GM15510 (cell line): Measurements from ENCODE around the gene NOC2L.

Source experiments
- POLR2A ChIP-seq: IDR thresholded peaks from 3 replicates; pipeline ENCODE4 v1.6.1; 2011; ENCODE audit warnings: borderline replicate concordance; ENCODE audit not compliant: insufficient read length; ENCODE audit errors: extremely low read depth

Gene NOC2L

DNA sequence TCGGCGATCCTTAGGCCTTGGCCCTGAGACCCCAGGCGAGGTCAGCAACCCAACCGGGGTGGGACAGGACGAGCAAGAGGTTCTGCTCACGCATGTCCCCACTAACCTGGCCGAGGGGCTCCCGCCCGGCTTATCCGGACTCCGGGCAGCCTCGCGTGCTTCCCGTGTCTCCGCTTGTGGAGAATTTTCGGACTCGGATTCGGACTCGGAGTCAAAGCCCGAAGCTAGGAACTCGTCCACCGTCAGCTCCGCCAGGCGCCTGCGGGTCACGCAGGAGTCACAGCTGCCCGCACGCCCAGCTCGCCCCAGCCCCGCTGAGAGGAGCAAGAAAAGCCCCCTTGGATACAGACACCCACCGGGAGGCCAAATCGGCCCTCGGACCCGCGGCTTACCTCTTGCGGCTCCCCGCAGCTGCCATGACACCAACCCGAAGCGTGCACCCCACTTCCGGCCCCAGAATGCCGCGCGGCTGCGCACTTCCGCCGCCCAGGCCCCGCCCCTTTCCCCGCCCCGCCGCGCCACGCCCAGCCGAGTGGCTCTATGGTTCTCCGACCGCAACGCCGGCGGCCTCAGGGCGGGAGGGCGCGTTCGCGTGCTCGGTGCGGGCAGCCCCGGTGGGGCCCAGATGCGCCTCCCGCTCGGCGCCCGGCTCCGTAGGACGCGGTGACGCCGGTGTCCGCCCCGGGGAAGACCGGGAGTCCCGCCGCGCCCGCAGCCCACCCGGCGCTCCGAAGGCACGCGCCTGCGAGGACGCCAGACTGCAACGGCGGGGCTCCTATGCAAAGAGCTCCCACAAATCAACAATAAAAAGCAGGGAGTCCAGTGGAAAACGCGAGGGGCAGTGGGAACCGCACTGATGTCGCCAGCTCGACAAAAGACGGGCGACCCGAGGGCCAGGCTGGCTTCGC, at the start of gene NOC2L:
NOC2L (minus strand) TSS at position 434 of the 908 bp plus-strand sequence; CDS start at position 418, 16 bp downstream.
- TF ChIP-seq POLR2A, result peak; percentile 78

DNA sequence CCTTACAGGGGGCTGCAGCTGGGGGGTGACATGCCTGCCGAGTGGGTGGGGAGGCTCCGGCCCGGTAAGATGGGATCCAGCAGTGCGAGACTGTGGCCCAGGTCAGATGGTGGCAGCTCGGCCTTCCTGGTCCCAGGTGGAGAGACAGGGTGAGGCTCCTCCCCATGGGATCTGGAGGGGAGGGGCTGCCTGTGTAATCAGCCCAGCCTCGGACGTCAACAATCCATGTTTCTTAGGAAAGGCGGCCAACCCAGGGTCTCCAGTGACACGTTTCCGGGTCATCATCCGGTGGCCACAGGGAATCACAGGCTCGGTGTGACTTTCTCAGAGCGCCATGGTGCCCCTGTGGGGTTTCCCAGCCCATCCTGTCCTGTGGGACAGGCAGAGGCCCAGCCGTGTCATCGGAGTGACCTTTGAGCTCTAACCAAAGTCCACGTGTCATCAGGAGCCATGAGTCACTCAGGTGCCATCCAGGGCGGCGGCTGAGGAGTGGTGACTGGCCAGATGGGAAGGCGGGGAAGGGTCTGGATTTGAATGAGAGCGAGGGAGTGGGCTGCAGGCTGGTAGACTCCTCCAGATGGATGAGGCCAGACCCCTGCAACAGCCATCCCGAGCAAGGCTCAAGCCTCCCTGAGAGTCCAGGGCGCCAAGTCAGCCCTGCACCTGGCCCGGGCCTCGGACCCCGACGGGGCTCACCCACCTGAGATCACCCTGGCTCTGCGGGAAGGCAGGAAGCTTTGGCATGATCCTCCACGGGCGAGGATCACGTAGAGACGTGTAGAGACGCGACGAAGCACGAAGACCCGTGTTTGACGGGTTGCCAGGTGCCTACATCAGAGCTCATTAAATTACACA, 47.5 kb upstream of the NOC2L start:
- no peak for TF ChIP-seq POLR2A

DNA sequence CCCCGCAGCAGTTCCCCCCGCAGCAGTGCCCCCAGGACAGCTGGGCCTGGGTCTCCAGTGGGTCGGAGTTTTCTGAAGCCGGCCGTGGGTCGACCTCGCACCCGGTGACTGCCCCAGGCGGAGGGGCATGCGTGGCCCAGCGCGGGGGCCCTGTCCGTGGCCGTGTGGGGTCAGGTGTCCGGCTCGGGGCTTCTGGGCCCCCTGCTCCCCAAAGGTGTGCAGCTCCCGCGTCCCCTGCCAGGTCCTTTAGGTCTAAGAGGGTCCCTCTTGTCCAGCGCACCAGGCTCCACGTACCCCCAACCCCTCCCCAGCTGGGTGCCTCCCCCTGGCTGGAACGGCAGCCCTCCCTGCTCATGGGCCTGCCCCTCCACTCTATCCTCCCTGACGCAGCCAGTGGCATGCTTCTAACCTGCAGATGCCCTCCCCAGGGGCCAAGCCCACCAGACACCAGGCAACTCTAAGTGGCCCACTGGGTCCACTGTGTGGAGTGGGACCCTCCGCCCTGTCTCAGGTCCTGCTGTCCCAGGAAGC, 46.8 kb upstream of the NOC2L start:
- no peak for TF ChIP-seq POLR2A

DNA sequence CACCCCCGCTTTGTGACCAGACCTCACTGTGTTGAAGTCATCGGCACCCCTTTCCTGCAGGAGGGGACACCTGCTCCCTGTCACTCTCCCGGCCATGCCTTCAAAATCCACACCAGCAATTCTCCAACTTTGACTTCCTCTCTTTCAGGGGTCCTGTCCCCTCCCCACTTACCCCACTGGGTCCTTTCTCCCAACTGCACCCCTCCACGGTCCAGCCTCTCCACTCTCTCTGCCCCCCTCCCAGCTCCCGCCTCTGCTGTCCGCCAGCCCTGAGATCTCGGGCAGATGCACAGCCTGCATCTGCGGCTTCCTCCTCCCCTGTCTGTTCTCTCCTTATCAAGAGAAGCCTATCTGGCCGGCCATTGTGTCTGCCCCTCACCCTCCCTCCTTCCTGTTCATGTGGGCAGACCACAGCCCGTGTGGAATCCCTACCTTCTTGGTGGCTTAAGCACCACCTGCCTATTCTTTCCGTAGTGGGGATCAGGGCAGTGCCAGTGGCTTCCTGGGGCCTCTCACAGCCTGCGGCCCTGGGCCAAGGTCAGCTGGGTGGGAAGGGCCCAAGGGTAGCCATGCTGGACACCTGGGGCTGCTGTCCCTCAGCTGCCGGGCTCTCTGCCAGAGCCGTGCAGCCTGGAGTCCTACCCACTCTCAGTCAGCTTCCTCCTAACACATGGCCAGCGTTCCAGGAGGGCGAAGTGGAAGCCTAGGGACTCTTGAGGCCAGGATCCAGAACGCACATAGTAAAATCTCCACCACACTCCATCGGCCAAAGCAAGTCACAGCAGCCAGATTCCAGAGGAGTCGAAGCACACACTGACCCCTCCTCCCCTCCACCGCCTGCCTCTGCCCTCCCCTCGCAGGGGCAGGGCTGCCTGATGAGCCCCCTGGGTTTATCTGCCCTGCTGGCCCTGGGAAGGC, 46.0 kb upstream of the NOC2L start:
- no peak for TF ChIP-seq POLR2A

DNA sequence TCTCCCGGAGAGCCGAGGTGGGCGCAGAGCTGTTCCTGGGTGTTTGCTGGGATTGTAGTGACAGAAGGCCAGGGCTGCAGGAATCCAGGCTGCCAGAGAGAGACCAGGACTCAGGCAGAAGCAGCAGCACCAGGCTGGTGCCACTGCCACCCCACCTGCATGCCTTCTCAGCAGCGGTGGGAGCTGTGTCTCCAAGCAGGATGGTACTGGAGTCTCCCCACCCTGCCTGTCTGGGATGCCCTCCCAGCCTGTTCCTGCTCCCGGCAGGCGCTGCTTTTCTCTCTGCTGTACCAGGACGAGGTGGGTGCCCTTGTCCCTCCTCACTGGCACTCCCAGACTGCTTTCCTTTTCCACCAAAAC, 45.3 kb upstream of the NOC2L start:
- TF ChIP-seq POLR2A, result no peak

DNA sequence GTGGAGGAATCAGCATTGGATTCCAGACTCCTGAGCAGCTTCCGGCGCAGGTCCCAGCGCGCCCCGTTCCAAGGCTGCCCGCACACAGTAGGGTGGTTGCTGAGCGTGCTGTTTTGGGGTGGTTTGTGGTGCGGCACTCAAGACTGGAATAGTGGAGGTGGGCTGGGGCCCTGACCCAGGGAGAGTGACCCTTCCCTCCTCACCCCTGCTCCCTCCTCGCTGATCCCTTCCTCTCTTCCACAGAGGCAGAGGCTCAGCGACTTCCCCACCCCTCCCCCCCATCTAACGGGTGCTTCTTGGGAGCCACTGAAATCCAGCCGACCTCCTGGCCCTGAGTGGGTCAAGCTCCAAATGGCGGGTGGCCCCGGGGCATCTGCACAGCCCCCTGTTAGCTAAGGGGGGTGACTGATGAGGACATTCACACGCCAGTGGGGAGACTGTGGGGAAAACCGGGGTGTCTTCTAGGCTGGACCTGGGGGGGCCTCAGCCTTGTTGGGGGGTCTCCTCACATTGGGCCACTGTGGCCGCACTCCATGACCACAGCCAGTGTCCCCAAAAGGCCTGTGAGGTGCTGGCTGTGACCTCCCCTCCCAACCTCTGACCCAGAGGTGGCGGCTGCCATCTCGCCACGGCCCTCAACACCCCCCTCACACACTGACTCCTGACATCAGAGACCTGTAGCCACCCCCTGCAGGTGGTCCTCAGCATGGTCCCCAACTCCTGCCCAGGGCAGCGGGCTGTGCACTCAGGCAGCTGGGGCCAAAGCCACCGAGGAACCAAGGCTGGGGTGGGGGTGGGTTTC, 44.8 kb upstream of the NOC2L start:
- TF ChIP-seq POLR2A, result no peak

DNA sequence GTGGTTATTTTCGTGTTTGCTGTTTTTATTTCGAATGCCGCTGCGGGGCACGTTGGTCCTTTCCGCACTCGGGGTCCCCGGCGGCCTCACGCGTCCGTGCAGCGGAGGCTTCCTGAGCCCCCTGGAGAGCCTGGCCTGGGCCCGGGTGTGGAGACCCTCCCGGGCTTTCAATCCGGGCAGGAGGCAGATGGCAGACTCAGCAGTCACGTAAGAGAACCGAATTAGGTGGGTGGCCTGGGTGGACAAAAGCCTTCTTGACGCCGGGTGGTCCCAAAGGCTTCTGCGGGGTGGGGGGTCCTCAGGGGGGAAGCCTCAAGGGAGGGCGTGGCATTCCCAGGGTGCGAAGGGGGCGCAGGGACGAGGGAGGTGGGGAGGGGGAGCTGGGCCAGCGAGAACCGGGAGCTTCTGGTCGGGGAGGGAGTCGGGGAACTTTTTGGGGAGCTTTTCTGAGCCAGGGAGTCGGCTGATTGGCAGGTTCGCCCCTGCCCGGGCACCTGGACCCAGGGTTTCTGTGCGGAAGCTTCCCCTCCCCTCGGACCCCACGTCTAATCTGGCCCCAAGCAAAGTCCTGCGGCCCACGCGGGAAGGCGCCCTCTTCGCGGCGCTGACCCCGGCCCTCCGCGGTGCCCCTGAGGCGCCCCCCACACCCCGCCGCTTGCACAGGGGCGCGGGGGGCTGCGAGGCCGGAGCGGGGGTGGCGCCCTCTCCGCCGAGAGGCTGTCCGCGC, 42.2 kb upstream of the NOC2L start:
- no peak for TF ChIP-seq POLR2A

DNA sequence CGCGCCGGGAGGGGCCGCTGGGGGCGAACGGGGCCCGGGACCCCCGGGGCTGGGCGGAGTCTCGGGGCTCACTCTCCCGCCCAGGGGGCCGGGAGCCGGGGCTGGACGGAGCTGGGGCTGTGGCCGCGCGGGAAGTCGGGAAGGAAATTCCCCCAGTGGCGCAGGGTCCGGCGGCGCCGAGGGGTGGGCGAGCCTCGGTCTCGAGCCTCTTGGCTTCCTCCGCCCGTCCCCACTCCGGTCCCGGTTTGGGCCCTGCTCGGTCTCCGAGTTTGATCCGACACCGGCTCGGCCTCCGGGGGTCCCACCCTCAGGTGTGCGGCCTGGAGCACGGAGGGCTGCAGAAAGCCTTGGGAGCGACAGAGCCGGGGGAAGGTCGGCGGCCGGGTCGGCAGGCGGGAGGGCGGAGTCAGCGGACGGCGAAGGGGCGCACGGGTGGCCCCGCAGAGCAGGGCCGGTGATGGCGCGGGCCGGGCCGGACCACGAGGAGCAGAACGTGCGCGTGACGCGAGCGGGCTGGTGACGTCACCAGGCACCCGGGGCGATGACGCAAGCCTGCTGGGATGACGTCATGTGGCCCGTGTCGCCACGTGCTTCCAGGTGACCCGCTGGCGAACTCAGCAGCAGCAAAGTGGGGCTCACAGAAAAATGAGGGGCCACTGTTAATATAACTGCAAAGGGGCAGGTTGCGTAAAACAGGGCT, 41.5 kb upstream of the NOC2L start:
- no peak for TF ChIP-seq POLR2A

DNA sequence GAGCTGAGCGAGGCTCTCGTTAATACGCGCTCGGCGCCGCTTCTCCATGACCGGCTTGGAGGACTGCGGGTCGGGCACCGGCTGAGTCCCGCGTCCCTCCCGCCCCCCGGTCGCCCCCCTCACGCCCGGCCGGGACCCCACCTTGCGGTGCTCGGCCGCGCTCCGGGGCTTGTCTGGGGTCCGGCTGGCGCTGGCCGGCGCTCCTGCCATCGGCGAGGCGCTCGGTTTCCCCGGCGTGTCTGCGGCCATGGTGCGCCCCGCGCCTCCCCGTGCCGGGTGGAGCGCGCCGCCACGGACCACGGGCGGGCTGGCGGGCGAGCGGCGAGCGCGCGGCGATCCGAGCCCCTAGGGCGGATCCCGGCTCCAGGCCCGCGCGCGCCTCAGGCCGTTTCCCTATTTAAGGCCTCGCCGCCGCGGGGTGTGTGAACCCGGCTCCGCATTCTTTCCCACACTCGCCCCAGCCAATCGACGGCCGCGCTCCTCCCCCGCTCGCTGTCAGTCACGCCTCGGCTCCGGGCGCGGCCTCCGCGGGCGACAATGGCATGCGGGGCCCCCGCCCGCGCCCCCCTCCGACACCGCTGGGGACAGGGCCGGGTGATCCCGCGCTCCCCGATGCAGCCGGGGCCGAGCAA, 40.8 kb upstream of the NOC2L start, which contains the start of gene HES4:
HES4 (minus strand) TSS at position 373 of the 632 bp plus-strand sequence; CDS start at position 249, 124 bp downstream.
- TF ChIP-seq POLR2A, result peak; percentile 30

DNA sequence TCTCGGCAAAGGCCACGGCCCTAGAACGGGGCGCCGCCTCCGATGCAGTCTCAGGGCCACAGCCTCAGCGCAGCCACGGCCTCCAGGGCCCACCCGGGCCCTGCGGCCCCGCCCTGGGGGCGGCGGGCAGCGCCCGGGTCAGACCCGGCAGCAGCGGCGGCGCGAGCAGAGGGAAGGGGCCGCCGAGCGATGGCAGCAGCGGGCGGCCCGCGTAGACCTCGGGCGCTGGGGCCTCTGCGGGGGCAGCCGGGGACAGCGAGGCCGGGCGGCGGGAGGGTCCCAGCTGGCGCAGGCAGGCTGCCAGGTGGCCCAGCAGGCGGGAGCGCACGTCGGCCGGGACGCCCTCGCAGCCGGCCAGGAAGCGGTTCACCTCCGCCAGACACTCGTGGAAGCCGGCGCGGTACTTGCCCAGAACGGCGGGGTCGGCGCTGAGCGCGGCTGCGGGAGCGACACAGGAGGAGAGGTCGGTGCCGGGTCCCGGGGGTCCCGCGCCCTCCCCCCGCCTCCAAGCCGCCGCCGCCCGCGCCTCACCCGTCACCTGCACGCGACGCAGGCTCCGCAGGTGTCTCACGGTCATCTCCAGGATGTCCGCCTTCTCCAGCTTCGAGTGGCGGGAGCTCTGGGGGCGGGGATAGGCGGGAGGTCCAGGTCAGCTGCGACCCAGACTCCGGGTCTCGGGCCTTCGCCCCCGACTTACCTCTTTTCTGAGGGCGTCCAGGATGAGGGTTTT, 40.1 kb upstream of the NOC2L start:
- TF ChIP-seq POLR2A, result no peak

DNA sequence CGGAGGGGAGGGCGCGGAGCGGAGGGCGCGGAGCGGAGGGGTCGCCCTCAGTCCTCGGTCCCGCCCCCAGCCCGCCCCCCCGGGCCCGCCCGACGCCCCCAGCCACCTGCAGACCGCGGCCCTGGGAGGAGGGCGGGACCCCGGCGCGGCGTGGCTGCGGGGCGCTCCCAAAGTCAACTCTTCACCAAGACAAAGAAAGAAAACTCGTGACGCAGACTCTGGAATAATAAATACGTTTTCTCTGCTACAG, 39.6 kb upstream of the NOC2L start:
- TF ChIP-seq POLR2A, result no peak
